ENCODE results near the gene HPS5.

DNA sequence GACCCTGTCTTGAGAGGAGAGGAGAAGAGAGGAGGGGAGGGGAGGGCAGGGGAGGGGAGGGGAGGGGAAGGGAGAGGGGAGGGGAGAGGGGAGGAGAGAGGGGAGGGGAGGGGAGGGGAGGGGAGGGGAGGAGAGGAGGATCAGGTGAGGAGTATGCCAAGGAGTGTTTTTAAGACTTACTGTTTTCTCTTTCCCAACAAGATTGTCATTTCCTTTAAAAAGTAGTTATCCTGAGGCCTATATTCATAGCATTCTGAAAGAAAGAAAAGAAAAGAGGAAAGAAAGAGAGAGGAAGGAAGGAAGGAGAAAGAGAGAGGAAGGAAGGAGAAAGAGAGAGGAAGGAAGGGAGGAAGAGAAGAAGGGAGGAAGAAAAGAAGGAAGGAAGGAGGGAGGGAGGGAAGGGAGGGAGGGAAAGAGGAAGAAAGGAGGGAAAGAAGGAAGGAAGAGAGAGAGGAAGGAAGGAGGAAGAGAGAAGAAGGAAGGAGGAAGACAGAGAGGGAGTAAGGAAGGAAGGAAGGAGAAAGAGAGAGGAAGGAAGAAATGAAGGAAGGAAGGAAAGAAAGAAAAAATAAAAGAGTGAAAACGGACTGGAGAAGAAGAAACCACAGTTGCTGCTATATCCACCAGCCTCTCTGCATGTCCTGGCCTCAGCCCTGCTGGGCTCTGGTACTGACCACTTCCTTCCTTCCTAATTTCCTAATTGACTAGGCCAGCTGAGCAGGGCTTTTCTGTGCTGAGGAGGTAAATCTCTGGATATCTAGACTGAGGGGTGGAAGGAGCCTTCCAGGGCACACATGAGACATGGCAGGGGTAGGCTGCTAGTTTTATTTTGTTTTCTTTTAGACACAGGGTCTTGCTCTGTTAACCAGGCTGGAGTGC is 57.0 kb downstream of the HPS5 start:
- no peak for TF ChIP-seq GATA3 (IDR thresholded peaks at IDR 0.05; ENCODE audit: low read depth, low read length)
- no peak for TF ChIP-seq GATA2 (IDR thresholded peaks at IDR 0.05; ENCODE audit: low read depth, low read length)
